ENCODE measurements around the gene CPNE8. TPM values are rescaled to one million over a fixed set of nuclear protein-coding genes. Genes with fewer than 3 reads are reported as not detected.

Gene CPNE8
- total RNA-seq, 4 donors from 2014 or later, result 3.8 to 7.0 (median 4.6) TPM

DNA sequence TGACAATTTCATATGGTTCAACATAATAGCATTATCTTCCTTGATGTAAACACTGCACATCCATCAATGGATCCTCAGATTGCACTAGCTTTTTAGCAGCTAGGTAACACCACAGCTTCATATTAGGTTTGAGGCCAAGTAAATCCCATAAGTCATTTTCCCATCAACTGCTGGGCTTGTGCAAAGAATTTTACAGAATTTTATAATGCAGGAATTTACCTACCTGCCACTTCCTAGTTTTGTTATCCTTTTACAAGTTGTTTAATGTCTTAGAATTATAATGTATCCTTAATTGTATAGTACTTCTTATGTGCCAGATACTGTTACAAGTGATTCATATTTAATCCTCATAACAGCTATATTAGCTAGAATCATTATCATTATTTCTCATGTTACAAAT is 36.4 kb downstream of the CPNE8 start:
- intact Hi-C loops (cut with DNase I; ENCODE audit: low total_unique reads), result no loop called here
- no peaks in the 10 kb centered on the region for H3K27me3 ChIP-seq
- H3K4me1 ChIP-seq, result no peaks in the 10 kb centered on the region
- no peaks in the 10 kb centered on the region for H3K36me3 ChIP-seq
- no peak overlapping the region for H3K27ac ChIP-seq
- H3K9me3 ChIP-seq, result no peaks in the 10 kb centered on the region
- TF ChIP-seq POLR2A (IDR thresholded peaks at IDR 0.05), result no peak
- TF ChIP-seq, protein P1, sequence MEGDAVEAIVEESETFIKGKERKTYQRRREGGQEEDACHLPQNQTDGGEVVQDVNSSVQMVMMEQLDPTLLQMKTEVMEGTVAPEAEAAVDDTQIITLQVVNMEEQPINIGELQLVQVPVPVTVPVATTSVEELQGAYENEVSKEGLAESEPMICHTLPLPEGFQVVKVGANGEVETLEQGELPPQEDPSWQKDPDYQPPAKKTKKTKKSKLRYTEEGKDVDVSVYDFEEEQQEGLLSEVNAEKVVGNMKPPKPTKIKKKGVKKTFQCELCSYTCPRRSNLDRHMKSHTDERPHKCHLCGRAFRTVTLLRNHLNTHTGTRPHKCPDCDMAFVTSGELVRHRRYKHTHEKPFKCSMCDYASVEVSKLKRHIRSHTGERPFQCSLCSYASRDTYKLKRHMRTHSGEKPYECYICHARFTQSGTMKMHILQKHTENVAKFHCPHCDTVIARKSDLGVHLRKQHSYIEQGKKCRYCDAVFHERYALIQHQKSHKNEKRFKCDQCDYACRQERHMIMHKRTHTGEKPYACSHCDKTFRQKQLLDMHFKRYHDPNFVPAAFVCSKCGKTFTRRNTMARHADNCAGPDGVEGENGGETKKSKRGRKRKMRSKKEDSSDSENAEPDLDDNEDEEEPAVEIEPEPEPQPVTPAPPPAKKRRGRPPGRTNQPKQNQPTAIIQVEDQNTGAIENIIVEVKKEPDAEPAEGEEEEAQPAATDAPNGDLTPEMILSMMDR (IDR thresholded peaks at IDR 0.05 in 4 of 5, conservative IDR thresholded peaks at IDR 0.05 in 1 of 5), result no peak
- DNase-seq (no peak), ATAC-seq (no peak)
- in situ Hi-C loops (cut with MboI; ENCODE audit: low sequenced_read_pairs in 4 of 4), result no loop called here
- no peak overlapping the region for H3K4me3 ChIP-seq

DNA sequence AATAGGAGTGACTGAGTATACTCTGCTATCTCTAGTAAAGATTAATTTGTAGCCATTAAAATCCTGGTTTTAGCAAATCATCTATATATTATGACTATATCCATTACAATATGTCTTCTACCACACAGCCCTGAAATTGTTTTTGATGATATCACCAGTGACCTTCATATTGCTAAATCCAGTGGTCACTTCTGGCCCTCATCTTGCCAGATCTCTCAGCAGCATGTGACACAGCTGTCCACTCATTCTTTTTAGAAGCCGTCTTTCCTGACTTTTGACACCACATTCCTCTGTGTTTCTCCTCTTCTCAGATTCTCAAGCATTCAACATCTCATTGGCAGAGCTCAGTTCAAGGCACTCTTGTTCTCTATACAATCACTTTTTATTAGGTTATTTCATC is 54.9 kb downstream of the CPNE8 start:
- Histone ChIP-seq H3K36me3 (no peaks in the 10 kb centered on the region), H3K27ac (no peak overlapping the region), H3K4me1 (no peaks in the 10 kb centered on the region), H3K27me3 (no peaks in the 10 kb centered on the region), H3K4me3 (no peak overlapping the region), H3K9me3 (no peaks in the 10 kb centered on the region)
- ATAC-seq (no peak), DNase-seq (no peak)
- intact Hi-C loops (cut with DNase I; ENCODE audit: low total_unique reads) (no loop called here), in situ Hi-C loops (cut with MboI; ENCODE audit: low sequenced_read_pairs in 4 of 4) (no loop called here)
- no peak for TF ChIP-seq POLR2A (IDR thresholded peaks at IDR 0.05)
- TF ChIP-seq, protein P1 (IDR thresholded peaks at IDR 0.05 in 4 of 5, conservative IDR thresholded peaks at IDR 0.05 in 1 of 5), result no peak

DNA sequence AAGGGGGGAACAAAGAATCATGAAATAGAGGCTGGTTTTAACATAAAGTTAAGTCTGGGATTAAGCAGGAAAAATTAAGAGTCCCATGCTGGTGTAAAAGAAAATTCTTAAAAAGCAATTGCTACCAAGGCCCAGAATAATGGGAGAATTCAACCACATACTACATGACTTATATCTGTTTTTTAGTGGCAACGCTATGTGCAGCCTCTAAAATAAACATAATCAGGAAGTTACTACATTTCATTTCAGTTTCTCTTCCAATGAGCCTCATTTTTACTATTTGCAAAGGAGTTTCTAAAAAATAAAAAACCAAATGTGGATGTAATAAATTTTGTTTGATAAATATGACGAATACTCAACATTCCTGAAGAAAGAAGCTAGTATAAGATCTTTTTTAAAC is 58.1 kb downstream of the CPNE8 start:
- in situ Hi-C loops (cut with MboI; ENCODE audit: low sequenced_read_pairs in 4 of 4) (no loop called here), intact Hi-C loops (cut with DNase I; ENCODE audit: low total_unique reads) (no loop called here)
- H3K9me3 ChIP-seq, result no peaks in the 10 kb centered on the region
- no peaks in the 10 kb centered on the region for H3K27me3 ChIP-seq
- H3K36me3 ChIP-seq, result no peaks in the 10 kb centered on the region
- H3K4me3 ChIP-seq, result no peak overlapping the region
- H3K4me1 ChIP-seq, result no peaks in the 10 kb centered on the region
- DNase-seq (no peak), ATAC-seq (no peak)
- H3K27ac ChIP-seq, result no peak overlapping the region
- no peak for TF ChIP-seq POLR2A (IDR thresholded peaks at IDR 0.05)
- TF ChIP-seq, protein P1 (IDR thresholded peaks at IDR 0.05 in 4 of 5, conservative IDR thresholded peaks at IDR 0.05 in 1 of 5), result no peak

DNA sequence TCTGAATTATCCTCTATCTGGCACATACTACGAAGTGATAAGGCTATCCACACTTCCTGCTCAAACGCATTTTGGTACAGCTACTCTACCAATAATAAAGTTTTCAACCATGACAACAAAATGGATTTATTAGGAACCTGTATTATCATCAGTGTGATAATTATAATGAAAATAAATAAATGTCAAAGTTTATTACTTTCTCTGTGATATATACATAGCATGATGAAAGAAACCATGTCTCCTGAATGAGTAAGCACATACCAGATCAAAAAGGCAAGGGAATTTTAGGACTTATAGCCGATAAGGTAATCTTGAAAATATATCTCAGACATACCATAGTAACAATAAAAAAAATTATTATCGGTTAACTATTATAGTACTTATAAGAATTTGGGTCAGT is 61.1 kb downstream of the CPNE8 start:
- Histone ChIP-seq H3K27ac (no peak overlapping the region), H3K9me3 (no peaks in the 10 kb centered on the region), H3K4me1 (no peaks in the 10 kb centered on the region), H3K4me3 (no peak overlapping the region), H3K36me3 (no peaks in the 10 kb centered on the region), H3K27me3 (no peaks in the 10 kb centered on the region)
- DNase-seq (no peak), ATAC-seq (no peak)
- intact Hi-C loops (cut with DNase I; ENCODE audit: low total_unique reads), result no loop called here
- in situ Hi-C loops (cut with MboI; ENCODE audit: low sequenced_read_pairs in 4 of 4), result no loop called here
- TF ChIP-seq, protein P1 (IDR thresholded peaks at IDR 0.05 in 4 of 5, conservative IDR thresholded peaks at IDR 0.05 in 1 of 5), result no peak
- no peak for TF ChIP-seq POLR2A (IDR thresholded peaks at IDR 0.05)
